ENCODE measurements around the gene GFOD2.

- no peak for TF ChIP-seq CTCF (conservative IDR thresholded peaks at IDR 0.05; ENCODE audit: low read depth in 2 of 2)
- TF ChIP-seq REST (IDR thresholded peaks at IDR 0.05; ENCODE audit: unreplicated experiment): no peak
- TF ChIP-seq ZNF114 (CRISPR knock-in tag; IDR thresholded peaks at IDR 0.05): no peak
- TF ChIP-seq NANOG (IDR thresholded peaks at IDR 0.05; ENCODE audit: borderline replicate concordance): no peak
- TF ChIP-seq POLR2AphosphoS5 (IDR thresholded peaks at IDR 0.05; ENCODE audit: low read depth): no peak
- TF ChIP-seq EZH2 (IDR thresholded peaks at IDR 0.05; ENCODE audit: low read depth, unreplicated experiment): no peak
- no peak for TF ChIP-seq CREB1 (CRISPR knock-in tag; IDR thresholded peaks at IDR 0.05; ENCODE audit: low read depth)
- no peak for TF ChIP-seq EZH2phosphoT487 (IDR thresholded peaks at IDR 0.05; ENCODE audit: unreplicated experiment)
- no peak for TF ChIP-seq JUNB (IDR thresholded peaks at IDR 0.05; ENCODE audit: unreplicated experiment)
- no peak for TF ChIP-seq ETS1 (IDR thresholded peaks at IDR 0.05)
- TF ChIP-seq ZNF331 (CRISPR knock-in tag; IDR thresholded peaks at IDR 0.05; ENCODE audit: low read depth): no peak
- no peak for TF ChIP-seq ZNF462 (CRISPR knock-in tag; IDR thresholded peaks at IDR 0.05)
- no peak for TF ChIP-seq STAT1 (IDR thresholded peaks at IDR 0.05; ENCODE audit: unreplicated experiment)
Observed at GRCh38 chr16:67761924-67762323, 42.8 kb upstream of the GFOD2 start.

Data from GM23338 (cell line).